Measurements from ENCODE around the gene CEP57L1. TPM values are rescaled to one million over a fixed set of nuclear protein-coding genes. Genes with fewer than 3 reads are reported as not detected.

Gene CEP57L1
- total RNA-seq, 1 experiment from 2014 or later = 8.4 TPM

DNA sequence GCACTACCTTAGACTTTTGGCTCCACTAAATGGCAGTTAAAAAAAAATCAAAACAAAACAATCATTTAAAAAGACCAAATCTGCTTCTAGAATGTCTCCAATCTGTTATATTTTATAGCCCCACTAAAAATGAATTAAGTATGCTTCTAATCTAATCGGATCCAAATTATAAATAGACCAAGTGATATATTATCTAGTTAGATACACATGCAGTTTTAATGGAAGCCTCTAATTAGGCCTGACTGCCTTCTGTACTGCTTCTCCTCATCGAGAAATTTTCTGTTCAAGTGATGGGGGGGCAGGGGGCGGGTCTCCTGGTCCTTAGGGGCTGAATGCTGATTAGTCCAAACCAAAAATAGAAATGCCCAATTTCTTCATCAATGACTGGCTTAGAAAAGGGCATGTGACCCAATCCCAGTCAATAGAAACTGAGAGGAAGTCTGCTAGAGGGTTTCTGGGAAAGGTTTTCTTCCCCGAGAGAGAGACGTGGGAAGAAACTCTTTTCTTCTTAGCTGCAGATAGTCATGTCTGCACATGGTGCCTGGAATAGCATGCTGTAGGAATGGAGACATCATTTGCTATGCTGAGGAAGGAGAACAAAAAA lies 7.5 kb upstream of the CEP57L1 start:
- no peaks in the 10 kb centered on the region for H3K4me1 ChIP-seq (ENCODE audit: insufficient read depth, low read length)
- no peak overlapping the region for H2BK15ac ChIP-seq (ENCODE audit: low read depth, low read length)
- no peak overlapping the region for H3K56ac ChIP-seq (ENCODE audit: insufficient read length, low read depth, low read length)
- H3K18ac ChIP-seq (ENCODE audit: insufficient read length, low read depth, low read length) = no peak overlapping the region
- H4K5ac ChIP-seq (ENCODE audit: insufficient read length, low read depth, low read length) = no peak overlapping the region
- no peak overlapping the region for H3T11ph ChIP-seq (ENCODE audit: low read length)
- Mint-ChIP-seq H3K27ac (no peak overlapping the region), H3K9me3 (no peaks in the 10 kb centered on the region), H3K36me3 (ENCODE audit: insufficient read depth in 1 of 3, low read depth in 3 of 3) (peaks cover 0 to 3% (median 0%) of the 10 kb centered on the region in 3 experiments; a peak in 1 of 7 replicates), H3K27me3 (ENCODE audit: low read depth) (no peaks in the 10 kb centered on the region), H3K4me1 (peaks cover 17 to 24% of the 10 kb centered on the region in 2 experiments), H3K4me3 (no peak overlapping the region)
- H3K4me2 ChIP-seq (ENCODE audit: insufficient read depth, insufficient read length, low read length) = no peak overlapping the region
- WGBS (ENCODE audit: extremely low coverage, insufficient read length, low lambda C conversion rate) = no CpG with 5 or more reads among the region's 5 CpGs
- H4K20me1 ChIP-seq (ENCODE audit: control insufficient read depth, insufficient read depth, insufficient read length) = no peaks in the 10 kb centered on the region
- TF ChIP-seq, protein P1, sequence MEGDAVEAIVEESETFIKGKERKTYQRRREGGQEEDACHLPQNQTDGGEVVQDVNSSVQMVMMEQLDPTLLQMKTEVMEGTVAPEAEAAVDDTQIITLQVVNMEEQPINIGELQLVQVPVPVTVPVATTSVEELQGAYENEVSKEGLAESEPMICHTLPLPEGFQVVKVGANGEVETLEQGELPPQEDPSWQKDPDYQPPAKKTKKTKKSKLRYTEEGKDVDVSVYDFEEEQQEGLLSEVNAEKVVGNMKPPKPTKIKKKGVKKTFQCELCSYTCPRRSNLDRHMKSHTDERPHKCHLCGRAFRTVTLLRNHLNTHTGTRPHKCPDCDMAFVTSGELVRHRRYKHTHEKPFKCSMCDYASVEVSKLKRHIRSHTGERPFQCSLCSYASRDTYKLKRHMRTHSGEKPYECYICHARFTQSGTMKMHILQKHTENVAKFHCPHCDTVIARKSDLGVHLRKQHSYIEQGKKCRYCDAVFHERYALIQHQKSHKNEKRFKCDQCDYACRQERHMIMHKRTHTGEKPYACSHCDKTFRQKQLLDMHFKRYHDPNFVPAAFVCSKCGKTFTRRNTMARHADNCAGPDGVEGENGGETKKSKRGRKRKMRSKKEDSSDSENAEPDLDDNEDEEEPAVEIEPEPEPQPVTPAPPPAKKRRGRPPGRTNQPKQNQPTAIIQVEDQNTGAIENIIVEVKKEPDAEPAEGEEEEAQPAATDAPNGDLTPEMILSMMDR (conservative IDR thresholded peaks at IDR 0.05) = no peak
- H3K14ac ChIP-seq (ENCODE audit: insufficient read depth, low read length) = no peak overlapping the region
- H4K91ac ChIP-seq (ENCODE audit: insufficient read length, low read depth, low read length) = no peak overlapping the region
- no peak overlapping the region for H2BK120ac ChIP-seq (ENCODE audit: low read depth, low read length, poor library complexity, severe bottlenecking)
- H3K23ac ChIP-seq (ENCODE audit: insufficient read length, low read depth, low read length) = no peak overlapping the region
- no peaks in the 10 kb centered on the region for H3K9me3 ChIP-seq (ENCODE audit: control insufficient read depth, low read depth, low read length)
- H2BK5ac ChIP-seq (ENCODE audit: insufficient read length, low read length) = no peak overlapping the region
- H3K23me2 ChIP-seq (ENCODE audit: insufficient read length, low read depth, low read length, poor library complexity, severe bottlenecking) = no peaks in the 10 kb centered on the region
- H2AK5ac ChIP-seq (ENCODE audit: insufficient read length, low read length) = no peak overlapping the region
- no peak overlapping the region for H2BK20ac ChIP-seq (ENCODE audit: low read depth, low read length, poor library complexity, severe bottlenecking)
- no peak for DNase-seq
- no peak overlapping the region for H2BK12ac ChIP-seq (ENCODE audit: insufficient read length, low read depth, low read length)
- no peaks in the 10 kb centered on the region for H3K79me1 ChIP-seq (ENCODE audit: insufficient read depth, low read depth, low read length, poor library complexity, severe bottlenecking)
- no peak overlapping the region for H3K9ac ChIP-seq (ENCODE audit: extremely low read depth, insufficient read length, low read length)
- no peak overlapping the region for H3K27ac ChIP-seq (ENCODE audit: insufficient read length, low read depth, low read length)
- no peak overlapping the region for H4K8ac ChIP-seq (replicated peaks; ENCODE audit: insufficient read length, low read depth, low read length)
- H3K79me2 ChIP-seq (ENCODE audit: insufficient read depth, low read length) = no peaks in the 10 kb centered on the region
- H3K4ac ChIP-seq (ENCODE audit: low read depth, low read length) = no peak overlapping the region
- no peak overlapping the region for H2AFZ ChIP-seq (ENCODE audit: low read length)
- H3K27me3 ChIP-seq (ENCODE audit: insufficient read depth, low read length) = no peaks in the 10 kb centered on the region
